GM19035 (cell line): ENCODE data around the gene ZCCHC7.

Experiments
- ATAC-seq: cut with Tn5 transposase; IDR thresholded peaks from one replicate; pipeline ENCODE4 v1.9.1; 2021; ENCODE audit not compliant: unreplicated experiment

The ZCCHC7 gene

DNA sequence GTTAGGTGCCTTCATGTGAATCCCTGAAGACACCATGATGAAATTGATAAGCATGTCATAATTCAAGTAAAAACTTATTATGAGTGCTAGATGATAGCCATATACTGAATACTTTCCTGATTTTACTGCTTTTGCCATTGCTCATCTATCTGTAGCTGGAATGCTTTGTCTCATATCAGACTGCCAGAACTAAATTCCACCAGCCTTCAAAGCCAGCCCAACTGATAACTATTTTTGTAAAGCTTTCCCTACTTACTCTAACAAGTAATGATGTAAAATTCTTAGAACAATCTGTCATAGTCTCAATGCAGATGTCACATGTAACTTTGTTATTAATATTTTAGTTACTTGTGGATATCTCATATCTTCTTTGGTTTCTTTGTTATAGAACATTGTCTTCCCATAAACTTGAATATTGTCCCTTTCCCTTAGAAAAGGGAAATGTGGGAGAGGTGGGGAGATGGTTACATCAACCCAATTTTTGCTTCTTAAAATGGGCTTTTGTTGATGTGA is 128.3 kb downstream of the ZCCHC7 start:
- no peak for ATAC-seq

- ATAC-seq: no peak
These were observed 131.1 kb downstream of the ZCCHC7 start for GRCh38 chr9:37251452-37251851.

DNA sequence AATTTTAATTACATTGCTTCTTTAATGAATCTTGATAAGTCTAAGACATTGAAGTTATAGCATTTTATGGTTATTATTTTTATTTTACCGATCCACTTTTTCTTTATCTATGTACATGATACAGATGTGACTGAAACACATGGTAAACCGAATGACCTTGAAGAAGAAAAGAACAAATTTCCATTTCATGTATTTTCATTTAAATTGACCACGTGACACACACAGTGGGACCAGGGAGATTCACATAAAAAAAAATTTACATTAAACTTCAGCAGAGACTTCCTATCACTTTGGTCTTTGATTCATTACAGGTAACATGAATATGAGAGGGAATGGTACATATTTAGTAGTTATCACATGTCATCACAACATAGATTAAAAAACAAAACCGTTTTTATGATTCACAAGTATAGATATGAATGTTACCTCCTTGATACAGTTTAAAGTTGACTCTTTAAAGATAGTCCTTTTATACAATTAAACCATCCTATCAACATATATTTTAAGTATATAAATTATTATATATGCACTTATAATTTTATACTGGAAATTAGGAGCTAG is 133.1 kb downstream of the ZCCHC7 start:
- no peak for ATAC-seq

DNA sequence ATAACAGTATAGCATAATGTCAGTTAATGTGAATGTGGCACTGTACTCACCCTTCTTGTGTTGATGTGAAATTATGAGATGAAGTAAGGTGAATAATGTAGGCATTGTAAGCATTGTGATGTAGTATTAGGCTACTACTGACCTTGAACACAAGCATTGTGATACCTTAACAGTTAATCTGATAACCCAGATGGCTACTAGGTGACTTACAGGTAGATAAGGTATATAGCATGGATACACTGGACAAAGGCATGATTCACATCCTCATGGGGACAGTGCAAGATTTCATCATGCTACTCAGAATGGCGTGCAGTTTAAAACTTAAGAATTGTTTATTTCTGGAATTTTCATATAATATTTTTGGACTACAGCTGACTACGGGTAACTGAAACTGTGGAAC is 134.8 kb downstream of the ZCCHC7 start:
- ATAC-seq: no peak

DNA sequence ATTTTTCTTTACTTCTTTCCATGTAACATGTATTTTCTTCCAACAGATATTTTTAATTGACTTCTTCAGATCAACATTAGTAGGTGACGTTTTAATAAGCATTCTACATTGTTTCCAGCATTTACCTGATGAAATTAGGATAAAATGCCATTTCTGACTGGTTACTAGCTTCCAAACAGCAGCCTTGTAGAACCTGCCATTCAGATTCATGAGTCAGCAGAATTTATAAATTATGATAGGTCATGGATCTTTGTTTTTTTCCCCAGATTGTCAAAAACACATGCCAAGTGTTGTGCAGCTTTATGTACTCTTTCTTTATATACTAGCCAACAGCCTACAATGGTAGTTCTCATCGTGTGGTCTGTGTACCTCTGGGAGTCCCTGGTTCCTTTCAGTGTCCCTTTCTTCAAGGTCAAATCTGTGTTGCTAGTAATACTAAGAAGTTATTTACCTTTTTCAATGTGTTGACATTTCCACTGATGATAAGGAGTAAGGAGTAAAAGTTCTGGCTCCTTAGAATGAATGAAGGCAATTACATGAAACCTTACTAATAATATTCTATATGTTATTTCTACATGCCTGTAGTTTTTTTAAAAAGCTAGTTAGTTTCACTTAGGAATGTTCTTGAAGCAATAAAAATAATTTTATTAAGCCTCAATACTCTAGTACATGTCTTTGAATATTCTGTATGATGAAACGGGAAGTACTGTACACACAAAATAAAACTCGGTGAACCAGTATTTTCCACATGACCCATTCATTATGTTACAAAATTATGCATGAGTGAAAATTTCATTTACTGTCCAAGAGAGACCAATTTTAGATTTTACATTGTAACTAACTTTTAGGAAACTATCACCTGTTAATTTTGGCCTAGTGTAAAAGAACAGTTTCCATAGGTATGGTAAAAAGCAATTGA is 135.8 kb downstream of the ZCCHC7 start:
- no peak for ATAC-seq

DNA sequence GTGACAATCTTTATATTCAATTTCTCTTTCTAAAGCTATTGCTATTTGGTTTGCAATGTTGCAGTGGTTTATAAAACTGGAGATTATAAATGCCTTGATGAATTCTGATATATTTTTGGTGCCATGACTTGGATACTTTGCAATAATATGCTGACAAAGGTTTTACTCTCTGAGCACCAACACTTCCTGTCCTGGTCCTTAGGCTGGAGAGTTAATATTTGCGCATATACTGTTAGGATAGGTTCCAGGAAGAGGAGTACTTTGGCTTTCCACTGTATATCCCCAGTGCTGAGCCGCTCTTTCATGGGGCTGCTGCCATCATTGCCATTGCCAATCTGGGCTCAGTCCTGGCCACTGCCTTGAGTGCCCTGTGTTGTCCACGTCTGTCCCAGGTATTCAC is 139.6 kb downstream of the ZCCHC7 start:
- ATAC-seq: no peak

GRCh38 chr9:37262410-37262809 is 142.0 kb downstream of the ZCCHC7 start:
- ATAC-seq: no peak

DNA sequence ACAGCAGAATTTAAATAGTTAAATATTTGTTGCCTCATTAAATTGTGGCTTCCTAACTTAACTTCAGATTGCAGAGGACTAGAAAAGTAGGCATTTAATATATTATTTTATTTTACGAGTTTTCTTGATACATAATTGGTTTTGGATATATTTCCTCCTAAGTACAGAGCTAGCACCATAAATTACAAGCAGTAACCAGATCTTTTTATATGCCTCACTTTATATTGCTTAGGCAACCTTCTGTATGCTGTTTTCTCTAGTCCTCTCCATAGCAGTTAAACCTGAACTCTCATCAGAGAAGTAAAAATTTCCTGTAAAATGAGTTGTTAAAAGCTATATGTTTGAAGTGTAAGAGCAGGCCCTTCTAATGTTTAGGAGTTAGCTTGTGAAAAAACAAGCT is 144.2 kb downstream of the ZCCHC7 start:
- no peak for ATAC-seq

GRCh38 chr9:37266630-37267029 is 146.3 kb downstream of the ZCCHC7 start:
- ATAC-seq: no peak

DNA sequence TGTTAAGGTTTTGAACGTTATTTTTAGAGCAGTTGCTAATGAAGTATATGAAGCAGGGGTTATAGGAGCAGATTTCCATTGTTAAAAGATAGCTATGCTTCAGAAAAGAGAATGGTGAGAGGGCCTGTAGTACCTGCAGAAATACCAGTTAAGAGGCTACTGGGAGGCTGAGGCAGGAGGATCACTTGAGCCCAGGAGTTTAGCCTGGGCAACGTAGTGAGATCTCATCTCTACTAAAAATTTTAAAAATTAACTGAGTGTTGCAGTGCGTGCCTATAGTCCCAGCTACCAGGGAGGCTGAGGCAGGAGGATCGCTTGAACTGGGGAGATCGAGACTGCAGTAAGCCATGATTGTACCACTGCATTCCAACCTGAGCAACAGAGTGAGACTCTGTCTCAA is 148.8 kb downstream of the ZCCHC7 start:
- no peak for ATAC-seq

DNA sequence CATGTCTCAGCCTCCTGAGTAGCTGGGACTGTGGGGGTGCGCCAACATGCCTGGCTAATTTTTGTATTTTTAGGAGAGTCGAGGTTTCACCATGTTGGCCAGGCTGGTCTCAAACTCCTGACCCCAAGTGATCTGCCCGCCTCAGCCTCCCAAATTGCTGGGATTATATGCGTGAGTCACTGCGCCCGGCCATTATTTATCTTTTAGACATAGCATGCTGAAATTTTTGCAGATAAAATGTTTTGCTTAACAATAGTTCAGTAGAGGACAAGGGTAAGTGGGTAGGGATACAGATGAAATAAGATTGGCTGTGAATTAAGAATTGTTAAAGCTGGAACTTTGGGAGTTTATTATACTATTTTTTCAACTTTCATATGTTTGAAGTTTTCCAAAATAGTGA is 151.3 kb downstream of the ZCCHC7 start:
- ATAC-seq: no peak

- no peak for ATAC-seq
These were observed 153.2 kb downstream of the ZCCHC7 start for GRCh38 chr9:37273595-37273994.

DNA sequence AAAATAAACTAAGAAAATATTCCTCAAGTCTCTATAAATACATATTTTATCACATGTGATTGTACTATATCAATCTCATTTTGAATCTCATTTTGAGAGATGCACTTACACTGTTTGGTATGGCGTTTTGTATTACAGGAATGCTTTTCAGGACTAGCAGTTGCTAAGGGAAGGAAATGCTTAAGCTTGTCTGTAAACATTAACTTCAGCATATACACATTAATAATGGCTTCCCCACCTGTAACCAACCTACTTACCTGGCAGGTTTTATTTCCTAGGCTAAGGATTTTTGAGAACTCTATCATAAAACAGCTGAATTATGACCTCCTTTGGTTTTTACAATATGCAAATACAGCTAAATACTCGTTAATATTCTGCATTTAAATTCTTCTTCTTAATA is 161.2 kb downstream of the ZCCHC7 start:
- ATAC-seq: no peak

- ATAC-seq: no peak
These were observed 163.5 kb downstream of the ZCCHC7 start for GRCh38 chr9:37283730-37284325.

- ATAC-seq: no peak
These were observed 164.3 kb downstream of the ZCCHC7 start for GRCh38 chr9:37284636-37285035.

- no peak for ATAC-seq
These were observed 166.3 kb downstream of the ZCCHC7 start for GRCh38 chr9:37286530-37287175.

DNA sequence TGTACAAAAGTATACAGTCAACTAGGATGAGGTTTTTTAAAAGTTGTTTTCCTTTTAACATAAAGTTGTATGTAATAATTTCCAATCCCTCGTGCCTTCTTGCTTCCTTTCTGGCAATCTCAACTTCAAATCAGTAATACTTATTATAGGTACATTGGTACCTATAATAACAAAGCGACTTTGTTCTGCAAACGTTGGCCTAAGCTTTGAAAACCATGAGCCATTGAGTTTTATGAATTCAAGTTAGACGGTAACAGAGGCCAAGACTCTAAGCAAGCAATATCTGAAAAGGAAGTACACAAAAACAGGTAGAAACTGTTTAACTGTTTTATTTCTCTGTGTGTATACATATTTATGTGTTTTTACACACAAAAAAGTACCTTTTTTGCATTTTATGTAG is 166.9 kb downstream of the ZCCHC7 start:
- ATAC-seq: no peak

- no peak for ATAC-seq
These were observed 169.3 kb downstream of the ZCCHC7 start for GRCh38 chr9:37289631-37290030.

- no peak for ATAC-seq
These were observed 170.1 kb downstream of the ZCCHC7 start for GRCh38 chr9:37290366-37290939.

- ATAC-seq: no peak
These were observed 170.6 kb downstream of the ZCCHC7 start for GRCh38 chr9:37290940-37291485.
